H9 (cell line): Measurements from ENCODE around the gene TMC8. TPM values are rescaled to one million over a fixed set of nuclear protein-coding genes. Genes with fewer than 3 reads are reported as not detected.

Experiments
- DNase-seq: peaks from one replicate; pipeline ENCODE4 v3.0.0-alpha.2; 2017
- H2AFZ ChIP-seq: one replicate; pipeline ENCODE4 v1.6.1; 2013; ENCODE audit warnings: mild to moderate bottlenecking, low read length, control low read depth, moderate library complexity
- H2AK5ac ChIP-seq: 2 replicates; pipeline ENCODE4 v1.6.1; 2013; ENCODE audit warnings: low read length, control low read depth, mixed read lengths; ENCODE audit not compliant: insufficient read length
- H2BK120ac ChIP-seq: one replicate; pipeline ENCODE4 v1.6.1; 2013; ENCODE audit warnings: low read depth, mild to moderate bottlenecking, low read length, control low read depth, inconsistent platforms; ENCODE audit not compliant: poor library complexity, severe bottlenecking
- H2BK12ac ChIP-seq: 2 replicates; pipeline ENCODE4 v1.6.1; 2013; ENCODE audit warnings: low read length, control low read depth, mixed read lengths, low read depth; ENCODE audit not compliant: insufficient read length
- H2BK15ac ChIP-seq: 2 replicates; pipeline ENCODE4 v1.6.1; 2013; ENCODE audit warnings: low read depth, low read length, control low read depth
- H2BK20ac ChIP-seq: one replicate; pipeline ENCODE4 v1.6.1; 2013; ENCODE audit warnings: low read depth, mild to moderate bottlenecking, low read length, control low read depth, inconsistent platforms; ENCODE audit not compliant: poor library complexity, severe bottlenecking
- H2BK5ac ChIP-seq: 2 replicates; pipeline ENCODE4 v1.6.1; 2013; ENCODE audit warnings: low read length, control low read depth, mixed read lengths; ENCODE audit not compliant: insufficient read length
- H3K14ac ChIP-seq: 2 replicates; pipeline ENCODE4 v1.6.1; 2013; ENCODE audit warnings: low read length, control low read depth; ENCODE audit not compliant: insufficient read depth
- H3K18ac ChIP-seq: 2 replicates; pipeline ENCODE4 v1.6.1; 2013; ENCODE audit warnings: low read depth, mild to moderate bottlenecking, mixed read lengths, low read length, control low read depth; ENCODE audit not compliant: insufficient read length
- H3K23ac ChIP-seq: 2 replicates; pipeline ENCODE4 v1.6.1; 2013; ENCODE audit warnings: low read length, control low read depth, mixed read lengths, low read depth; ENCODE audit not compliant: insufficient read length
- H3K23me2 ChIP-seq: 2 replicates; pipeline ENCODE4 v1.6.1; 2013; ENCODE audit warnings: low read depth, mild to moderate bottlenecking, mixed read lengths, low read length, control low read depth; ENCODE audit not compliant: insufficient read length, poor library complexity, severe bottlenecking
- H3K27ac ChIP-seq: 2 replicates; pipeline ENCODE4 v1.5.1; 2013; ENCODE audit warnings: low read length, control low read depth, mixed read lengths, low read depth; ENCODE audit not compliant: insufficient read length
- H3K27me3 ChIP-seq: 2 replicates; pipeline ENCODE4 v1.6.1; 2013; ENCODE audit warnings: low read length, control low read depth, inconsistent platforms; ENCODE audit not compliant: insufficient read depth
- H3K4ac ChIP-seq: 2 replicates; pipeline ENCODE4 v1.6.1; 2013; ENCODE audit warnings: low read depth, mild to moderate bottlenecking, control low read depth, inconsistent platforms, low read length, moderate library complexity
- H3K4me1 ChIP-seq: 2 replicates; pipeline ENCODE4 v1.6.1; 2013; ENCODE audit warnings: low read length, control low read depth, inconsistent platforms; ENCODE audit not compliant: insufficient read depth
- H3K4me2 ChIP-seq: 2 replicates; pipeline ENCODE4 v1.6.1; 2013; ENCODE audit warnings: low read length, control low read depth, mixed read lengths; ENCODE audit not compliant: insufficient read length, insufficient read depth
- H3K56ac ChIP-seq: 2 replicates; pipeline ENCODE4 v1.6.1; 2013; ENCODE audit warnings: low read depth, mild to moderate bottlenecking, mixed read lengths, low read length, control low read depth; ENCODE audit not compliant: insufficient read length
- H3K79me1 ChIP-seq: 2 replicates; pipeline ENCODE4 v1.6.1; 2013; ENCODE audit warnings: low read depth, mild to moderate bottlenecking, moderate library complexity, low read length, control low read depth, inconsistent platforms; ENCODE audit not compliant: insufficient read depth, poor library complexity, severe bottlenecking
- H3K79me2 ChIP-seq: 2 replicates; pipeline ENCODE4 v1.6.1; 2013; ENCODE audit warnings: low read length, control low read depth, inconsistent platforms; ENCODE audit not compliant: insufficient read depth
- H3K9ac ChIP-seq: 2 replicates; pipeline ENCODE4 v1.6.1; 2013; ENCODE audit warnings: low read length, control low read depth, mixed read lengths; ENCODE audit not compliant: insufficient read length; ENCODE audit errors: extremely low read depth
- H3K9me3 ChIP-seq: one replicate; pipeline ENCODE4 v1.6.1; 2013; ENCODE audit warnings: low read depth, low read length, inconsistent platforms; ENCODE audit not compliant: control insufficient read depth
- H3T11ph ChIP-seq: one replicate; pipeline ENCODE4 v1.6.1; 2013; ENCODE audit warnings: mild to moderate bottlenecking, low read length, control low read depth, inconsistent platforms
- H4K20me1 ChIP-seq: one replicate; pipeline ENCODE4 v1.6.1; 2013; ENCODE audit not compliant: control insufficient read depth, insufficient read length, insufficient read depth
- H4K5ac ChIP-seq: 2 replicates; pipeline ENCODE4 v1.6.1; 2013; ENCODE audit warnings: low read depth, mild to moderate bottlenecking, mixed read lengths, low read length, control low read depth; ENCODE audit not compliant: insufficient read length
- H4K8ac ChIP-seq: replicated peaks from 2 replicates; pipeline ENCODE4 v1.6.1; 2013; ENCODE audit warnings: low read length, control low read depth, mixed read lengths, low read depth; ENCODE audit not compliant: insufficient read length
- H4K91ac ChIP-seq: 2 replicates; pipeline ENCODE4 v1.6.1; 2013; ENCODE audit warnings: low read depth, mild to moderate bottlenecking, moderate library complexity, mixed read lengths, low read length, control low read depth; ENCODE audit not compliant: insufficient read length
- H3K27ac Mint-ChIP-seq, 3 experiments: 2 replicates in 2 of 3; 3 replicates in 1 of 3; pipeline ENCODE4 v1.8.0; 2020 to 2021; ENCODE audit warnings: mixed read lengths in 3 of 3, mild to moderate bottlenecking in 1 of 3, moderate library complexity in 1 of 3
- H3K27me3 Mint-ChIP-seq: 2 replicates; pipeline ENCODE4 v1.8.0; 2021; ENCODE audit warnings: low read depth, mild to moderate bottlenecking, moderate library complexity, mixed read lengths
- H3K36me3 Mint-ChIP-seq, 3 experiments: 2 replicates in 2 of 3; 3 replicates in 1 of 3; pipeline ENCODE4 v1.8.0; 2020 to 2021; ENCODE audit warnings: low read depth in 3 of 3, mixed read lengths in 3 of 3; ENCODE audit not compliant: insufficient read depth in 1 of 3
- H3K4me1 Mint-ChIP-seq, 2 experiments: 2 replicates each; pipeline ENCODE4 v1.8.0; 2020; ENCODE audit warnings: mixed read lengths in 2 of 2
- H3K4me3 Mint-ChIP-seq, 2 experiments: 2 replicates in 1 of 2; 3 replicates in 1 of 2; pipeline ENCODE4 v1.8.0; 2020 to 2021; ENCODE audit warnings: mild to moderate bottlenecking in 2 of 2, mixed read lengths in 2 of 2, moderate library complexity in 1 of 2
- H3K9me3 Mint-ChIP-seq, 2 experiments: 2 replicates in 1 of 2; 3 replicates in 1 of 2; pipeline ENCODE4 v1.8.0; 2020; ENCODE audit warnings: mild to moderate bottlenecking in 2 of 2, mixed read lengths in 2 of 2, moderate library complexity in 1 of 2
- WGBS: extraction: QIAGEN DNeasy Blood & Tissue Kit; methylation state at CpG from one replicate; pipeline ENCODE4 v1.1.7; 2013; ENCODE audit warnings: missing lambda C conversion rate, low lambda C conversion rate, mixed read lengths; ENCODE audit not compliant: insufficient read length; ENCODE audit errors: extremely low coverage; 5-methylcytosine and 5-hydroxymethylcytosine counted together
- total RNA-seq: library from RNA; stranded (reverse); gene quantifications from 2 replicates; pipeline ENCODE4 v1.2.1, GENCODE V29; 2021
- TF ChIP-seq, protein P1 (sequence below): fragments of 200-600 bp; sonication (generic); conservative IDR thresholded peaks from 3 replicates; pipeline ENCODE4 v1.8.0; 2021; ENCODE audit warnings: antibody characterized with exemption, mild to moderate bottlenecking

Gene TMC8
- total RNA-seq, 1 experiment from 2014 or later = 1.0 TPM

DNA sequence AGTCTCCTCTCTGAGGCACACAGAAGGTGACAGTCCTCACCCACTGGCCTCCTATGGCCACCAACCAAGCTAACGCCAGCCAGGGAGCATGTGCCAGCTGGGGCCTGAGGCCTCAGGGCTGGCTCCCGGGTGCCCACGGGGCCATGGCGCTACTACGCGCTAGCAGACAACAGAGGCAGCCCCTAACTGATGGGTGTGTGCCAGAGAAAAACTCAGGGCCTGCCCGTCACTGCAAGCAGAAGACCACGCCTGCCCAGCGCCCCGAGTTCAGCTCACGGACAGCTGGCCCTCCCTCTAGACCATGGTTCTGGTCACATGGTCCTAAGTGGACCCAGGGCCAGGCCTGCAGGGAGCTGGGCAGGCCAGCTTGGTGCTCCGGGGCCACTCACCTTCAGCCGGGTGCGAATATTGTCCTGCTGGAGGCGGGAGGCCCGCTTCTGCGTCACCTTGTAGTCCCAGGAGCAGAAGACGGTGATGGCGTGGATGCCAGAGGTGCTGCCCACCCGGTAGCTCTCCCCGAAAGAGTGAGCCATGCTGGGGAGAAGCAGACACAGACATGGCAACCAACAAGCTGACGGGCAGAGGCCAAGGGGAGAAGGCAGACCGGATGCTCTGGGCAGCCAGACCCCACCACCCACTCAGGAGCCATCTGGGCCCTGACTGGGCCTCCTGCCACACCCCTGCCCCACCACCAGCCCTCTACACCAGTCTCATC, 8.2 kb upstream of the TMC8 start:
- Mint-ChIP-seq H3K27me3 (no peaks in the 10 kb centered on the region), H3K27ac (no peak overlapping the region), H3K9me3 (no peaks in the 10 kb centered on the region), H3K4me3 (no peak overlapping the region), H3K36me3 (peaks cover 7 to 28% (median 22%) of the 10 kb centered on the region in 3 experiments), H3K4me1 (peaks cover 4 to 11% of the 10 kb centered on the region in 2 experiments)
- no peak overlapping the region for H2BK120ac ChIP-seq
- no peak overlapping the region for H3K23ac ChIP-seq
- DNase-seq = no peak
- TF ChIP-seq, protein P1, sequence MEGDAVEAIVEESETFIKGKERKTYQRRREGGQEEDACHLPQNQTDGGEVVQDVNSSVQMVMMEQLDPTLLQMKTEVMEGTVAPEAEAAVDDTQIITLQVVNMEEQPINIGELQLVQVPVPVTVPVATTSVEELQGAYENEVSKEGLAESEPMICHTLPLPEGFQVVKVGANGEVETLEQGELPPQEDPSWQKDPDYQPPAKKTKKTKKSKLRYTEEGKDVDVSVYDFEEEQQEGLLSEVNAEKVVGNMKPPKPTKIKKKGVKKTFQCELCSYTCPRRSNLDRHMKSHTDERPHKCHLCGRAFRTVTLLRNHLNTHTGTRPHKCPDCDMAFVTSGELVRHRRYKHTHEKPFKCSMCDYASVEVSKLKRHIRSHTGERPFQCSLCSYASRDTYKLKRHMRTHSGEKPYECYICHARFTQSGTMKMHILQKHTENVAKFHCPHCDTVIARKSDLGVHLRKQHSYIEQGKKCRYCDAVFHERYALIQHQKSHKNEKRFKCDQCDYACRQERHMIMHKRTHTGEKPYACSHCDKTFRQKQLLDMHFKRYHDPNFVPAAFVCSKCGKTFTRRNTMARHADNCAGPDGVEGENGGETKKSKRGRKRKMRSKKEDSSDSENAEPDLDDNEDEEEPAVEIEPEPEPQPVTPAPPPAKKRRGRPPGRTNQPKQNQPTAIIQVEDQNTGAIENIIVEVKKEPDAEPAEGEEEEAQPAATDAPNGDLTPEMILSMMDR = no peak
- no peaks in the 10 kb centered on the region for H3K27me3 ChIP-seq
- no peak overlapping the region for H3K14ac ChIP-seq
- H2BK15ac ChIP-seq = no peak overlapping the region
- no peak overlapping the region for H3K4ac ChIP-seq
- H4K8ac ChIP-seq = no peak overlapping the region
- H2BK5ac ChIP-seq = no peak overlapping the region
- no peak overlapping the region for H3K27ac ChIP-seq
- H3T11ph ChIP-seq = no peak overlapping the region
- H2BK20ac ChIP-seq = no peak overlapping the region
- no peaks in the 10 kb centered on the region; the same call in 1 of the 2 replicates for H3K79me2 ChIP-seq
- no peak overlapping the region for H3K18ac ChIP-seq
- no CpG with 5 or more reads among the region's 23 CpGs for WGBS
- no peaks in the 10 kb centered on the region for H3K9me3 ChIP-seq
- no peaks in the 10 kb centered on the region for H4K20me1 ChIP-seq
- H2AK5ac ChIP-seq = no peak overlapping the region
- H4K91ac ChIP-seq = no peak overlapping the region
- H3K23me2 ChIP-seq = peaks cover 6% of the 10 kb centered on the region
- H3K9ac ChIP-seq = no peak overlapping the region
- H3K4me2 ChIP-seq = no peak overlapping the region
- no peak overlapping the region for H4K5ac ChIP-seq
- no peak overlapping the region for H2BK12ac ChIP-seq
- no peak overlapping the region for H3K56ac ChIP-seq
- no peaks in the 10 kb centered on the region for H3K79me1 ChIP-seq
- H2AFZ ChIP-seq = no peak overlapping the region
- peaks cover 5% of the 10 kb centered on the region; the same call in 1 of the 2 replicates for H3K4me1 ChIP-seq
